ENCODE data around the gene EIF4G3. TPM values are rescaled to one million over a fixed set of nuclear protein-coding genes. Genes with fewer than 3 reads are reported as not detected.
"Not testable (repeated sequence)": the region's sequence is repeated elsewhere in the genome, so short reads cannot be mapped to it uniquely, and the experiment has no call there.

EIF4G3 gene
- total RNA-seq, 2 experiments from 2014 or later, result 37.9 to 41.2 TPM

DNA sequence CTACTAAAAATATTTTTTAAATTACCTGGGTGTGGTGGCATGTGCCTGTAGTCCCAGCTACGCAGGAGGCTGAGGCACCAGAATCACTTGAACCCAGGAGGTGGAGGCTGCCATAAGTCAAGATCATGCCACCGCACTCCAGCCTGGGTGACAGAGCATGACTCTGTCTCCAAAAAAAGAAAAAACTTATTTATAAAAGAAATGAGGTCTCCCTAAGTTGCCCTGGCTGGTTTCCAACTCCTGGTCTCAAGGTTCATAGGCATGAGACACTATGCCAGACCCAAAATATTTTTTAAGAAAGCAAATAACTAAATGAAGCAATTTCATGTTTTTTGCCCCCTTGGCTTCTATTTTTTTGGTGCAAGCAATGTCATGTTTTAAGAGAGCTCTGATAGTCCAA is 32.9 kb downstream of the EIF4G3 start:
- no peaks in the 10 kb centered on the region for H3K4me1 Mint-ChIP-seq (ENCODE audit: low read depth)
- H3K27me3 Mint-ChIP-seq (ENCODE audit: low read depth), result no peaks in the 10 kb centered on the region
- peaks cover 12% of the 10 kb centered on the region for H3K36me3 Mint-ChIP-seq (ENCODE audit: low read depth)
- DNase-seq (no peak), ATAC-seq (no peak)
- H3K9me3 Mint-ChIP-seq (ENCODE audit: insufficient read depth), result no peaks in the 10 kb centered on the region
- no peak overlapping the region for H3K4me3 Mint-ChIP-seq
- no peak overlapping the region for H3K27ac Mint-ChIP-seq
- POLR2A ChIA-PET, result no interaction called here
- CTCF ChIA-PET, result interaction anchor here (1.3 kb wide), 1 partner anchor 52 kb away, joined by 5 read pairs; no protein-coding TSS in a partner anchor

GRCh38 chr1:21143138-21143537 is 33.6 kb downstream of the EIF4G3 start:
- Mint-ChIP-seq H3K4me1 (ENCODE audit: low read depth) (no peaks in the 10 kb centered on the region), H3K4me3 (no peak overlapping the region), H3K36me3 (ENCODE audit: low read depth) (peaks cover 9% of the 10 kb centered on the region), H3K27me3 (ENCODE audit: low read depth) (no peaks in the 10 kb centered on the region), H3K27ac (no peak overlapping the region), H3K9me3 (ENCODE audit: insufficient read depth) (no peaks in the 10 kb centered on the region)
- ATAC-seq (no peak), DNase-seq (no peak)
- CTCF ChIA-PET, result interaction anchor here (0.9 kb wide), 1 partner anchor 10 kb away, joined by 6 read pairs; no protein-coding TSS in a partner anchor
- POLR2A ChIA-PET, result no interaction called here

DNA sequence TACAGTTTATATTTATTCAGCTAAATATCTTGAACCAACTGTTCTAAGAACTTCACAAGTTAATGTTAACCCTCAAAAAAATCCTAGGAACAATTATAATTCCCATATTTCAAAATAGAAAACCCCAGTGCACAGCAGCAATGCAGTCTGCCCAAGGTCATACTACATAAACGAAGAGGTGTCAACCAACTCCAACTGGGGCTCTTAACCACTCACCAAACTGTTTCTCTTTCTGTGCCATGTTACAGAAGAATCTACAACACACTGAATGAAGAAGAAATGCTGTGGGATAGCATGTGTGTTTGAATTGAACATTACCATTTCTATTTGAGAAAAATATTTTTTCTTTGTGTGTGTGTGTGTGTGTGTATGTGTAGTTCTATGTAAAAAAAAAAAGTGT is 35.7 kb downstream of the EIF4G3 start:
- DNase-seq (no peak), ATAC-seq (no peak)
- POLR2A ChIA-PET, result no interaction called here
- H3K27me3 Mint-ChIP-seq (ENCODE audit: low read depth), result no peaks in the 10 kb centered on the region
- H3K4me1 Mint-ChIP-seq (ENCODE audit: low read depth), result no peaks in the 10 kb centered on the region
- no peak overlapping the region for H3K4me3 Mint-ChIP-seq
- H3K36me3 Mint-ChIP-seq (ENCODE audit: low read depth), result peaks cover 10% of the 10 kb centered on the region
- CTCF ChIA-PET, result no interaction called here
- H3K27ac Mint-ChIP-seq, result no peak overlapping the region
- no peaks in the 10 kb centered on the region for H3K9me3 Mint-ChIP-seq (ENCODE audit: insufficient read depth)

- ChIA-PET CTCF (interaction anchor here (1.6 kb wide), 1 partner anchor 55 kb away, joined by 4 read pairs; no protein-coding TSS in a partner anchor), POLR2A (interaction anchor here (0.6 to 1.1 kb wide), 2 partner anchors 56 to 354 kb away, joined by 3 read pairs; no protein-coding TSS in a partner anchor)
- Mint-ChIP-seq H3K9me3 (ENCODE audit: insufficient read depth) (no peaks in the 10 kb centered on the region), H3K27ac (no peak overlapping the region), H3K4me1 (ENCODE audit: low read depth) (no peaks in the 10 kb centered on the region), H3K27me3 (ENCODE audit: low read depth) (no peaks in the 10 kb centered on the region), H3K4me3 (no peak overlapping the region), H3K36me3 (ENCODE audit: low read depth) (peaks cover 12% of the 10 kb centered on the region)
- ATAC-seq, result no peak
- no peak for DNase-seq
Measured at GRCh38 chr1:21139601-21140000, 37.1 kb downstream of the EIF4G3 start.

DNA sequence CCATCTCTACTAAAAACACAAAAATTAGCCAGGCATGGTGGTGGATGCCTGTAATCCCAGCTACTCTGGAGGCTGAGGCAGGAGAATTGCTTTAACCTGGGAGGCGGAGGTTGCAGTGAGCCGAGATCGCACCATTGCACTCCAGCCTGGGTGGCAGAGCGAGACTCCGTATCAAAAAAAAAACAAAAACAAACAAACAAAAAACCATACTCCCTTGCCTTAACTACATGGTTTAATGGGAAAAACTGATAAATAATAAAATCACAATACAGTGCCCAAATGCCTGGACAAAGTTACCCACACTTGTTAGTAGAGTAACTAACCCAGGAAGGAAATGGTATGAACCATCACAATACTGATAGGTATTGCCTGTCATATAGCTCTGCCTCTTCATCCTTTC is 40.4 kb downstream of the EIF4G3 start:
- H3K4me1 Mint-ChIP-seq (ENCODE audit: low read depth); H3K4me3 Mint-ChIP-seq; CTCF ChIA-PET; H3K9me3 Mint-ChIP-seq (ENCODE audit: insufficient read depth); H3K36me3 Mint-ChIP-seq (ENCODE audit: low read depth); H3K27me3 Mint-ChIP-seq (ENCODE audit: low read depth); ATAC-seq; DNase-seq; H3K27ac Mint-ChIP-seq; POLR2A ChIA-PET: not testable (repeated sequence)

- H3K9me3 Mint-ChIP-seq (ENCODE audit: insufficient read depth), result no peaks in the 10 kb centered on the region
- H3K4me1 Mint-ChIP-seq (ENCODE audit: low read depth), result no peaks in the 10 kb centered on the region
- H3K4me3 Mint-ChIP-seq, result no peak overlapping the region
- POLR2A ChIA-PET, result no interaction called here
- DNase-seq, result no peak
- H3K36me3 Mint-ChIP-seq (ENCODE audit: low read depth), result peaks cover 5% of the 10 kb centered on the region
- no peaks in the 10 kb centered on the region for H3K27me3 Mint-ChIP-seq (ENCODE audit: low read depth)
- no peak overlapping the region for H3K27ac Mint-ChIP-seq
- no peak for ATAC-seq
- CTCF ChIA-PET, result interaction anchor here (1.9 kb wide), 1 partner anchor 64 kb away, joined by 7 read pairs; no protein-coding TSS in a partner anchor
Measured at GRCh38 chr1:21131200-21131599, 45.5 kb downstream of the EIF4G3 start.

GRCh38 chr1:21129407-21129806 is 47.3 kb downstream of the EIF4G3 start:
- Mint-ChIP-seq H3K36me3 (ENCODE audit: low read depth) (peaks cover 3% of the 10 kb centered on the region), H3K9me3 (ENCODE audit: insufficient read depth) (no peaks in the 10 kb centered on the region), H3K27ac (peak overlapping the region; percentile 3), H3K27me3 (ENCODE audit: low read depth) (no peaks in the 10 kb centered on the region), H3K4me3 (no peak overlapping the region), H3K4me1 (ENCODE audit: low read depth) (no peaks in the 10 kb centered on the region)
- DNase-seq, result no peak
- ATAC-seq, result no peak
- ChIA-PET CTCF (no interaction called here), POLR2A (no interaction called here)

GRCh38 chr1:21126324-21126723 is 50.4 kb downstream of the EIF4G3 start:
- peaks cover 5% of the 10 kb centered on the region for H3K36me3 Mint-ChIP-seq (ENCODE audit: low read depth)
- POLR2A ChIA-PET, result interaction anchor here (0.6 kb wide), 1 partner anchor 56 kb away, joined by 3 read pairs; no protein-coding TSS in a partner anchor
- H3K4me3 Mint-ChIP-seq, result no peak overlapping the region
- no peaks in the 10 kb centered on the region for H3K27me3 Mint-ChIP-seq (ENCODE audit: low read depth)
- DNase-seq (no peak), ATAC-seq (no peak)
- H3K27ac Mint-ChIP-seq, result no peak overlapping the region
- CTCF ChIA-PET, result interaction anchor here (0.8 kb wide), 1 partner anchor 69 kb away, joined by 4 read pairs; no protein-coding TSS in a partner anchor
- H3K9me3 Mint-ChIP-seq (ENCODE audit: insufficient read depth), result no peaks in the 10 kb centered on the region
- H3K4me1 Mint-ChIP-seq (ENCODE audit: low read depth), result peaks cover 4% of the 10 kb centered on the region

- Mint-ChIP-seq H3K4me1 (ENCODE audit: low read depth) (peaks cover 4% of the 10 kb centered on the region), H3K27ac (no peak overlapping the region), H3K9me3 (ENCODE audit: insufficient read depth) (no peaks in the 10 kb centered on the region), H3K36me3 (ENCODE audit: low read depth) (peaks cover 2% of the 10 kb centered on the region), H3K27me3 (ENCODE audit: low read depth) (no peaks in the 10 kb centered on the region), H3K4me3 (no peak overlapping the region)
- ChIA-PET CTCF (no interaction called here), POLR2A (no interaction called here)
- ATAC-seq, result no peak
- DNase-seq, result no peak
Measured at GRCh38 chr1:21124846-21125245, 51.9 kb downstream of the EIF4G3 start.

DNA sequence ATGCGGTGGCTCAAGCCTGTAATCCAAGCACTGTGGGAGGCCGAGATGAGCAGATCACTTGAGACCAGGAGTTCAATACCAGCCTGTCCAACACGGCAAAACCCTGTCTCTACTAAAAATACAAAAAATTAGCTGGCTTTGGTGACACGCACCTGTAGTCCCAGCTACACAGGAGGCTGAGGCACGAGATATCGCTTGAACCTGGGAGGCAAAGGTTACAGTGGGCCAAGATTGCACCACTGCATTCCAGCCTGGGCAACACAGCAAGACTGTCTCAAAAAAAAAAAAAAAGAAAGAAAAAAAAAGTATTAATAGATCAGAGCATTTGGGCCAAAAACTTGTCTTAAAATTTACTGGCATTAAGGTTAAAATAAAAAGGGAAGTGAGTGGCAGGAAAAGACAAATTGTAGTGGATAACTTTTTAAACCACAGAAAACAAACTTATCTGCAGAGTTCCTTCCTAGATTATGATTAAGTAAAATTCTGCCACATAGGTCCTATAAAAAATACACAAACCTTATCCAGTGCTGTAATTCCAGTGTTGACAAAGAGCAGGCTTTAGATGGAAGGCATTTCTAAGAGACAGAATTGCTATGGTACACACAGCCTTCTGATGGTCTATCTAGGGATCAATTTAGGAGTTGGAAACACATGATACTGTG is 53.3 kb downstream of the EIF4G3 start:
- no peaks in the 10 kb centered on the region for H3K9me3 Mint-ChIP-seq (ENCODE audit: insufficient read depth)
- ATAC-seq (no peak), DNase-seq (no peak)
- H3K36me3 Mint-ChIP-seq (ENCODE audit: low read depth), result peaks cover 2% of the 10 kb centered on the region
- H3K4me1 Mint-ChIP-seq (ENCODE audit: low read depth), result peaks cover 4% of the 10 kb centered on the region
- ChIA-PET CTCF (interaction anchor here (1.9 kb wide), 1 partner anchor 72 kb away, joined by 5 read pairs; no protein-coding TSS in a partner anchor), POLR2A (no interaction called here)
- no peak overlapping the region for H3K4me3 Mint-ChIP-seq
- H3K27me3 Mint-ChIP-seq (ENCODE audit: low read depth), result no peaks in the 10 kb centered on the region
- no peak overlapping the region for H3K27ac Mint-ChIP-seq

GRCh38 chr1:21121764-21122471 is 54.8 kb downstream of the EIF4G3 start:
- ChIA-PET CTCF (interaction anchor here (1.9 kb wide), 1 partner anchor 73 kb away, joined by 5 read pairs; no protein-coding TSS in a partner anchor), POLR2A (no interaction called here)
- no peak overlapping the region for H3K27ac Mint-ChIP-seq
- no peak overlapping the region for H3K4me3 Mint-ChIP-seq
- ATAC-seq (no peak), DNase-seq (no peak)
- peaks cover 4% of the 10 kb centered on the region for H3K4me1 Mint-ChIP-seq (ENCODE audit: low read depth)
- peaks cover 2% of the 10 kb centered on the region for H3K36me3 Mint-ChIP-seq (ENCODE audit: low read depth)
- no peaks in the 10 kb centered on the region for H3K9me3 Mint-ChIP-seq (ENCODE audit: insufficient read depth)
- no peaks in the 10 kb centered on the region for H3K27me3 Mint-ChIP-seq (ENCODE audit: low read depth)

GRCh38 chr1:21118167-21118566 is 58.5 kb downstream of the EIF4G3 start:
- DNase-seq, result no peak
- POLR2A ChIA-PET, result no interaction called here
- Mint-ChIP-seq H3K36me3 (ENCODE audit: low read depth) (peaks cover 2% of the 10 kb centered on the region), H3K4me1 (ENCODE audit: low read depth) (no peaks in the 10 kb centered on the region), H3K27me3 (ENCODE audit: low read depth) (no peaks in the 10 kb centered on the region), H3K27ac (no peak overlapping the region), H3K4me3 (no peak overlapping the region), H3K9me3 (ENCODE audit: insufficient read depth) (no peaks in the 10 kb centered on the region)
- CTCF ChIA-PET, result no interaction called here
- ATAC-seq, result no peak
